HFFc6 (cell line): ENCODE measurements around the gene HPGDS. TPM values are rescaled to one million over a fixed set of nuclear protein-coding genes. Genes with fewer than 3 reads are reported as not detected.
A peak's percentile ranks its signal among the peaks of the same experiment; 100 is the strongest.

Experiments used
- DNase-seq: peaks from one replicate; pipeline ENCODE4 v3.0.0-alpha.2; 2018
- H3K27ac Mint-ChIP-seq: 2 replicates; pipeline ENCODE4 v1.8.0; 2020; ENCODE audit warnings: mild to moderate bottlenecking, mixed read lengths
- H3K27me3 Mint-ChIP-seq: 2 replicates; pipeline ENCODE4 v1.8.0; 2021; ENCODE audit warnings: mild to moderate bottlenecking, moderate library complexity, mixed read lengths; ENCODE audit not compliant: insufficient read depth
- H3K36me3 Mint-ChIP-seq: 2 replicates; pipeline ENCODE4 v1.8.0; 2021; ENCODE audit warnings: low read depth, mixed read lengths
- H3K4me1 Mint-ChIP-seq: 2 replicates; pipeline ENCODE4 v1.8.0; 2020; ENCODE audit warnings: low read depth, mixed read lengths
- H3K4me3 Mint-ChIP-seq: 2 replicates; pipeline ENCODE4 v1.8.0; 2020; ENCODE audit warnings: mild to moderate bottlenecking, moderate library complexity, mixed read lengths
- H3K9me3 Mint-ChIP-seq: 2 replicates; pipeline ENCODE4 v1.8.0; 2020; ENCODE audit warnings: mild to moderate bottlenecking, mixed read lengths
- CTCF ChIP-seq: fragments of 200-600 bp; sonication (generic); IDR thresholded peaks from 2 replicates; pipeline ENCODE4 v1.5.0; 2021; ENCODE audit warnings: antibody characterized with exemption, mild to moderate bottlenecking
- total RNA-seq, 6 experiments: library from RNA; stranded (reverse); fragmentation: NEBNext Ultra II Directional; extraction: Animal tissue kit (Norgen Biotek cat#: 25700); gene quantifications; 2 replicates in 1 of 6; 3 replicates in 5 of 6; pipeline ENCODE4 v1.2.3, GENCODE V29; 2021

HPGDS gene
- total RNA-seq, 6 experiments from 2014 or later = not detected

- TF ChIP-seq CTCF = no peak
- DNase-seq = no peak
- Mint-ChIP-seq H3K27ac (no peak overlapping the region), H3K9me3 (no peaks in the 10 kb centered on the region), H3K27me3 (no peaks in the 10 kb centered on the region), H3K36me3 (peaks cover 12% of the 10 kb centered on the region; the same call in 1 of the 2 replicates), H3K4me1 (peaks cover 14% of the 10 kb centered on the region), H3K4me3 (no peak overlapping the region)
Observed at GRCh38 chr4:94267037-94267436, 75.6 kb downstream of the HPGDS start.

- TF ChIP-seq CTCF = no peak
- peaks cover 8% of the 10 kb centered on the region for H3K4me1 Mint-ChIP-seq
- H3K9me3 Mint-ChIP-seq = no peaks in the 10 kb centered on the region
- peaks cover 14% of the 10 kb centered on the region; the same call in 1 of the 2 replicates for H3K36me3 Mint-ChIP-seq
- no peak overlapping the region for H3K4me3 Mint-ChIP-seq
- H3K27ac Mint-ChIP-seq = no peak overlapping the region
- no peaks in the 10 kb centered on the region for H3K27me3 Mint-ChIP-seq
- no peak for DNase-seq
Observed at GRCh38 chr4:94262163-94263016, 80.2 kb downstream of the HPGDS start.

GRCh38 chr4:94256828-94257227 lies 85.8 kb downstream of the HPGDS start:
- TF ChIP-seq CTCF = peak; percentile 58
- peak; percentile 7 for DNase-seq

GRCh38 chr4:94256144-94256783 lies 86.4 kb downstream of the HPGDS start:
- no peak for TF ChIP-seq CTCF
- no peak for DNase-seq
- no peaks in the 10 kb centered on the region for H3K9me3 Mint-ChIP-seq
- H3K27ac Mint-ChIP-seq = no peak overlapping the region
- H3K4me3 Mint-ChIP-seq = no peak overlapping the region
- H3K4me1 Mint-ChIP-seq = no peaks in the 10 kb centered on the region
- no peaks in the 10 kb centered on the region for H3K27me3 Mint-ChIP-seq
- H3K36me3 Mint-ChIP-seq = peaks cover 8% of the 10 kb centered on the region

More at GRCh38 chr4:94256828-94257227, 85.8 kb downstream of the HPGDS start:
- no peaks in the 10 kb centered on the region for H3K27me3 Mint-ChIP-seq
- no peak overlapping the region for H3K27ac Mint-ChIP-seq
- H3K9me3 Mint-ChIP-seq = no peaks in the 10 kb centered on the region
- peaks cover 10% of the 10 kb centered on the region for H3K36me3 Mint-ChIP-seq
- H3K4me3 Mint-ChIP-seq = no peak overlapping the region
- H3K4me1 Mint-ChIP-seq = no peaks in the 10 kb centered on the region; the same call in 1 of the 2 replicates

- no peak for DNase-seq
- H3K4me3 Mint-ChIP-seq = no peak overlapping the region
- no peaks in the 10 kb centered on the region for H3K9me3 Mint-ChIP-seq
- no peak overlapping the region for H3K27ac Mint-ChIP-seq
- no peak for TF ChIP-seq CTCF
- H3K36me3 Mint-ChIP-seq = peaks cover 27% of the 10 kb centered on the region
- H3K27me3 Mint-ChIP-seq = no peaks in the 10 kb centered on the region
- H3K4me1 Mint-ChIP-seq = no peaks in the 10 kb centered on the region
Observed at GRCh38 chr4:94253036-94253435, 89.6 kb downstream of the HPGDS start.
